Neuron (in vitro differentiated cells): Measurements from ENCODE around the gene GRIP1.

Experiments used
- H2AFZ ChIP-seq: one replicate; pipeline ENCODE4 v1.6.1; 2013; ENCODE audit warnings: low read depth, mild to moderate bottlenecking, inconsistent platforms, low read length, moderate library complexity
- H3K27me3 ChIP-seq: one replicate; pipeline ENCODE4 v1.6.1; 2013; ENCODE audit warnings: low read length; ENCODE audit not compliant: insufficient read depth
- H3K36me3 ChIP-seq: one replicate; pipeline ENCODE4 v1.6.1; 2013; ENCODE audit warnings: low read length; ENCODE audit not compliant: insufficient read depth
- H3K4me1 ChIP-seq: one replicate; pipeline ENCODE4 v1.6.1; 2013; ENCODE audit warnings: low read length; ENCODE audit not compliant: insufficient read depth
- H3K4me3 ChIP-seq: 2 replicates; pipeline ENCODE4 v1.5.1; 2013; ENCODE audit warnings: mild to moderate bottlenecking, low read length, moderate library complexity
- H3K9me3 ChIP-seq: one replicate; pipeline ENCODE4 v1.6.1; 2013; ENCODE audit warnings: low read length

GRIP1 gene

DNA sequence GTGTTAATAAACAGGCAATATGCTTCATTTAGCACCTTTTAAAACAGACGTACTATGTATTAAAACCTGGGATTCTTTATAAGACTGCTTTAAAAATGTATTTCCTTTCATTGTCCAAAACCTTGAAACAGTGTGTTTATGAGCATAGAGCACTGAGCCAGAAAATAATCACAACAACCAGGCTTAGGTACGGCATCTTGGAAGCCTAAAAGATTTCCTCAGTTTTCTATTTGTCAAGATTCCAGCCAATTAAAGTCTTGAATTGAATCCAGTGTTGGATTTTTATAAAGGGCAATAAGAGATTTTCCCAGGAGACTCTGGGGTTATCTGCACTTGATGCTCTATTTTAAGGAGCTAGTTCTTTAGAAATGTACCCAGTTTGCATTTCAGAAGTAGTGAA, 80.3 kb downstream of the GRIP1 start:
- H2AFZ ChIP-seq: no peak overlapping the region
- H3K9me3 ChIP-seq: no peaks in the 10 kb centered on the region
- H3K27me3 ChIP-seq: no peaks in the 10 kb centered on the region
- H3K4me1 ChIP-seq: peaks cover 9% of the 10 kb centered on the region
- H3K36me3 ChIP-seq: no peaks in the 10 kb centered on the region
- H3K4me3 ChIP-seq: no peak overlapping the region

GRCh38 chr12:66598079-66598478, 80.8 kb downstream of the GRIP1 start:
- H3K9me3 ChIP-seq: no peaks in the 10 kb centered on the region
- no peaks in the 10 kb centered on the region for H3K27me3 ChIP-seq
- H2AFZ ChIP-seq: no peak overlapping the region
- H3K4me3 ChIP-seq: no peak overlapping the region
- peaks cover 9% of the 10 kb centered on the region for H3K4me1 ChIP-seq
- no peaks in the 10 kb centered on the region for H3K36me3 ChIP-seq

GRCh38 chr12:66596199-66596598, 82.7 kb downstream of the GRIP1 start:
- no peak overlapping the region for H3K4me3 ChIP-seq
- no peak overlapping the region for H2AFZ ChIP-seq
- no peaks in the 10 kb centered on the region for H3K36me3 ChIP-seq
- no peaks in the 10 kb centered on the region for H3K9me3 ChIP-seq
- no peaks in the 10 kb centered on the region for H3K27me3 ChIP-seq
- H3K4me1 ChIP-seq: peaks cover 8% of the 10 kb centered on the region

DNA sequence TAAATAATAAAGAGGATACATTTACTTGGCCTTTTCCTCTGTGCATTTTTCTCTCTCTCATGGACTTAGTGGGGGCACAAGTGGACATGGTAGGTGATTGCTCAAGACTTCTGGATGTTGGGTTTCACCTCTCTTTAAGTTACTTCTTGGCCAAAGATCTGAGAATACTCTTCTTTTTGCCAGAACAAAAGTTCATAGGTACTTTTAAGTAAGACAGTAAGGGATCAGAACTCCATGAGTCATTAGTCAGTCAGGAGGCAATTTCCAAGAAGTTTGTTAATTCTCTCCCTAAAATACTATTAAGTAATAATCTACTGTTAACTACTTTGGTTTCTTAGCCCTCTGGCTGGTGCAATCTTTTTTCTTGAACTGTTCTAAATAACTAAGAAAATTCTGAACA, 84.2 kb downstream of the GRIP1 start:
- no peaks in the 10 kb centered on the region for H3K9me3 ChIP-seq
- no peak overlapping the region for H2AFZ ChIP-seq
- no peak overlapping the region for H3K4me3 ChIP-seq
- no peaks in the 10 kb centered on the region for H3K36me3 ChIP-seq
- peaks cover 7% of the 10 kb centered on the region for H3K4me1 ChIP-seq
- H3K27me3 ChIP-seq: no peaks in the 10 kb centered on the region

GRCh38 chr12:66590275-66590985, 88.4 kb downstream of the GRIP1 start:
- Histone ChIP-seq H3K4me1 (peaks cover 3% of the 10 kb centered on the region), H3K4me3 (no peak overlapping the region), H2AFZ (no peak overlapping the region), H3K9me3 (no peaks in the 10 kb centered on the region), H3K27me3 (no peaks in the 10 kb centered on the region), H3K36me3 (no peaks in the 10 kb centered on the region)

GRCh38 chr12:66589095-66589494, 89.8 kb downstream of the GRIP1 start:
- no peaks in the 10 kb centered on the region for H3K27me3 ChIP-seq
- no peaks in the 10 kb centered on the region for H3K36me3 ChIP-seq
- H3K4me1 ChIP-seq: peaks cover 3% of the 10 kb centered on the region
- H3K9me3 ChIP-seq: no peaks in the 10 kb centered on the region
- no peak overlapping the region for H2AFZ ChIP-seq
- H3K4me3 ChIP-seq: no peak overlapping the region

DNA sequence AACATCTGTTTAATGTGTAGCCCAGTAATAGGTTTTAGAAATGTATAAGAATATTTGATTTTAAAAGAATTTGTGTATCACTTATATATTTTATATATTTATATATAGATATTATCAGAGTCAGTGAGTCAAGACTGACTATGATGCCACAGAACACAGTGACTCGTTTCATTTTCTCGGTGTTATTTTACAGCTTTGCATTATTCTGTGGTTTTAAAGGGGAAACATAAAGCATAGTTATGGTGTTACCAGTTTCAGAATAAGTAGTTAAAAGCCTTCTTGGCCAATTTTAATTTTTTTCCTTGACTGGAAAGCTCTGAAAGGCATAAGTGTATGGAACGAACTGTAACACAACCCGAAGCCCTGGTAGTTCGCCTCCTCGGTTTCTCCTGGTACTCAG, 91.0 kb downstream of the GRIP1 start:
- Histone ChIP-seq H3K9me3 (no peaks in the 10 kb centered on the region), H3K4me3 (no peak overlapping the region), H3K36me3 (no peaks in the 10 kb centered on the region), H2AFZ (no peak overlapping the region), H3K4me1 (peaks cover 3% of the 10 kb centered on the region), H3K27me3 (no peaks in the 10 kb centered on the region)

GRCh38 chr12:66584673-66585072, 94.2 kb downstream of the GRIP1 start:
- Histone ChIP-seq H2AFZ (no peak overlapping the region), H3K9me3 (no peaks in the 10 kb centered on the region), H3K36me3 (no peaks in the 10 kb centered on the region), H3K4me3 (no peak overlapping the region), H3K4me1 (no peaks in the 10 kb centered on the region), H3K27me3 (no peaks in the 10 kb centered on the region)

GRCh38 chr12:66573605-66574004, 105.3 kb downstream of the GRIP1 start:
- Histone ChIP-seq H3K4me1 (no peaks in the 10 kb centered on the region), H2AFZ (no peak overlapping the region), H3K27me3 (no peaks in the 10 kb centered on the region), H3K4me3 (no peak overlapping the region), H3K9me3 (peaks cover 1% of the 10 kb centered on the region), H3K36me3 (no peaks in the 10 kb centered on the region)

- Histone ChIP-seq H3K27me3 (no peaks in the 10 kb centered on the region), H3K9me3 (peaks cover 3% of the 10 kb centered on the region), H3K4me1 (no peaks in the 10 kb centered on the region), H3K36me3 (no peaks in the 10 kb centered on the region), H2AFZ (no peak overlapping the region), H3K4me3 (no peak overlapping the region)
Measured at GRCh38 chr12:66572845-66573244, 106.0 kb downstream of the GRIP1 start.

- Histone ChIP-seq H3K27me3 (no peaks in the 10 kb centered on the region), H3K4me3 (no peak overlapping the region), H3K4me1 (no peaks in the 10 kb centered on the region), H3K36me3 (no peaks in the 10 kb centered on the region), H2AFZ (no peak overlapping the region), H3K9me3 (peaks cover 3% of the 10 kb centered on the region)
Measured at GRCh38 chr12:66571361-66571915, 107.4 kb downstream of the GRIP1 start.

- H2AFZ ChIP-seq: no peak overlapping the region
- no peaks in the 10 kb centered on the region for H3K4me1 ChIP-seq
- H3K4me3 ChIP-seq: no peak overlapping the region
- H3K27me3 ChIP-seq: no peaks in the 10 kb centered on the region
- no peaks in the 10 kb centered on the region for H3K36me3 ChIP-seq
- H3K9me3 ChIP-seq: no peaks in the 10 kb centered on the region
Measured at GRCh38 chr12:66563220-66563619, 115.7 kb downstream of the GRIP1 start.

- Histone ChIP-seq H3K4me3 (no peak overlapping the region), H2AFZ (no peak overlapping the region), H3K36me3 (no peaks in the 10 kb centered on the region), H3K9me3 (no peaks in the 10 kb centered on the region), H3K27me3 (no peaks in the 10 kb centered on the region), H3K4me1 (no peaks in the 10 kb centered on the region)
Measured at GRCh38 chr12:66555113-66555512, 123.8 kb downstream of the GRIP1 start.

DNA sequence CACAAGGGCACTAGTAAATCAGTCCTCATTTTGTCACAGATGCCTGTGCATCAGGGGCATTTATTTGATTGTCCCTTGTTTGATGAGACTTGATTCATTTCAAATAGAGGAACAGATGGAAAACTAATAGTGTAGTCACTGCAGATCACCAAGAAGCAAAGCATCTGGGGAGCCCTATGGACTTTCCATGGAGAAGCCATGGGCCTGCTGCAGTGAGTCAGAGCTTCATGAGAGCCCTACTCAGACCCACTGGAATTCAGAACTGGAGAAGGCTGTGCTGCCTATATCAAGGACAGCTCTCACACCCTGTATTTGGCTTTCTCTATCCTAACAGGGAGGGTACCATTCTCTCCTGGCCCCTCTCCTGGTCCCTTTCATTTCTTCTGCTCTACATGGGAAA, 126.2 kb downstream of the GRIP1 start:
- no peak overlapping the region for H3K4me3 ChIP-seq
- H3K36me3 ChIP-seq: no peaks in the 10 kb centered on the region
- H2AFZ ChIP-seq: no peak overlapping the region
- no peaks in the 10 kb centered on the region for H3K4me1 ChIP-seq
- no peaks in the 10 kb centered on the region for H3K27me3 ChIP-seq
- H3K9me3 ChIP-seq: no peaks in the 10 kb centered on the region
